Bronchial smooth muscle cell (primary cell): Measurements from ENCODE around the gene MS4A13. TPM values are rescaled to one million over a fixed set of nuclear protein-coding genes. Genes with fewer than 3 reads are reported as not detected.

Experiments used
- total RNA-seq: library from RNA; depleted of rRNA; stranded (reverse); fragments of >200 nt; gene quantifications from 2 replicates; pipeline ENCODE4 v1.2.1, GENCODE V29; 2014

MS4A13 gene, protein sequence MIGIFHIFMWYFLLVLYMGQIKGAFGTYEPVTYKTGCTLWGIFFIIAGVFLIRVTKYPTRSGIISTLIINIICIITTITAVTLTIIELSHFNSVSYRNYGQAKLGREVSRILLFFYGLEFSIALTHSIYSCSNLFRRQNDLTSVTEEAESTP
- not detected in 2 replicates for total RNA-seq

DNA sequence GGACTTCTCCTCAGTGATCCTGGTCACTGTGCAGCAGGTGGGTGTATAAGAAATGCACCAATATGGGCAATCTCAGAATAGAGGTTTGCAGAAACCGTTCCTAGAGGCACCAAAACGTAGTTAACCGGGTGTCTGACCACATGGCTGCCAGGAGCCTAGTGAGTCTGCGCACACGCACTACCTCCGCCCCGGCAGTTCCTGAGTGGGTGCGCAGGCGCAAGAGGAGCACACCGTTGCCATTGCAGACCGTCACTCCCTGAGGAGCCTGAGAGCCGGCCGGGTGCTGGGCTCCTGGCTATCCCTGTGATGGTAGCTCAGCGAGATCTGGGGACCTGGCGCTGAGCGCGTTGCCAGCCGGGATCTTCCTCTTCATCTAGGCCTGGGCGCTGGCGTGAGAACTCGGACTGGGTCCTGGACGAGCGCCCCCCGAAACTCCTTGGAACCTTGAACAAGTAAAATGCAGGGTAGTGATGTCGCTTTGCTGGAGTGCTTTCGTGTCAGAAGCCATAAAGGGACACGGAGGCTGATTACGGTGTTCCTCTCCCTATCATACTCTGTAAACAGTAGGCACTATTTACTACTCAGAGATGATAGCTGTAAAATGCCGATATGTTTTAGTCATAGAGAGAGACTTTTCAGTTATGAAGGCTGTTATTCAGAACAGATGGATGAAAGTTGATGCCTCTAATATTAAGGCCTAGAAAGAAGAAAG is at the start of gene MS4A13:
Gene MS4A13, plus strand, starts transcription at position 249 of the 712 bp plus-strand sequence. CDS start 2,692 bp downstream, outside the sequence.

DNA sequence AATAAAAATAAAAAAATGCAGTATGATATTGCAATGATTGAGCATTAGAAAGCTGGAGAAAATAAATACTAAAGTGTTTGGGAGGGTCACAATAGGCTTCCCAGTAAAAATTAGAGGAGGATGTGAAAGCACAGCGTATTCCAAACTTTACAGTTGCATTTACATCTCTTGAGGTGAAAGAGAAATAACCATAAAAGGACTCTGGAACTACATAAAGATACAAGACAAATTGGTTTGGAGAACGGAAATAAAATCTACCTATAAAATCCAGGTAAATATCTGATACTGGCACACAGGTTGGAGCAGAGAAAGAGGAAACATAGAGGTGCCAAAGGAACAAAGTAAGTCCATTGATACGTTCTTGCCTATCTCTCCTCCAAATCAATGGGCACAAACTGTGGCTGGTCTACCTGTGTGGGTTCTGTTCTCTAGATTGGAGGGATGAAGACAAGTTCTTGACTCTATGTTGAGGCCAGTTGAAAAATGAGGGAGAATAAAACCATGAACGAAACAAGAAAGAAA is 22.6 kb upstream of the MS4A13 start, which contains the start of gene MS4A12:
Gene MS4A12, plus strand, starts transcription at position 291 of the 522 bp plus-strand sequence. CDS start 4,541 bp downstream, outside the sequence.

Other genes starting within 250 kb of the MS4A13 start
- not detected in 2 replicates for gene MS4A4A, start 234.7 kb upstream of the MS4A13 start, total RNA-seq
- gene MS4A6E, start 188.1 kb upstream of the MS4A13 start, total RNA-seq, result not detected in 2 replicates
- gene MS4A7, start 136.9 kb upstream of the MS4A13 start, total RNA-seq, result not detected in 2 replicates
- not detected in 2 replicates for gene MS4A14, start 118.9 kb upstream of the MS4A13 start, total RNA-seq
- gene MS4A5, start 85.8 kb upstream of the MS4A13 start, total RNA-seq, result not detected in 2 replicates
- not detected in 2 replicates for gene MS4A1, start 59.5 kb upstream of the MS4A13 start, total RNA-seq
- not detected in 2 replicates for gene MS4A12, start 22.6 kb upstream of the MS4A13 start, total RNA-seq
- not detected in 2 replicates for gene MS4A8, start 184.2 kb downstream of the MS4A13 start, total RNA-seq
- not detected in 2 replicates for gene MS4A18, start 209.3 kb downstream of the MS4A13 start, total RNA-seq
- gene MS4A15, start 241.5 kb downstream of the MS4A13 start, total RNA-seq, result not detected in 2 replicates